Ectodermal cell (in vitro differentiated cells): Measurements from ENCODE around the gene PLCH2.

Experiments used
- H3K27ac ChIP-seq: 2 replicates; pipeline ENCODE4 v1.7.0; 2013; ENCODE audit warnings: mild to moderate bottlenecking, low read depth, low read length; ENCODE audit not compliant: insufficient read depth, poor library complexity, severe bottlenecking
- H3K27me3 ChIP-seq: 2 replicates; pipeline ENCODE4 v1.7.0; 2013; ENCODE audit warnings: mild to moderate bottlenecking, low read length; ENCODE audit not compliant: insufficient read depth, control insufficient read depth, poor library complexity, severe bottlenecking
- H3K36me3 ChIP-seq: one replicate; pipeline ENCODE4 v1.7.0; 2013; ENCODE audit warnings: low read length; ENCODE audit not compliant: control insufficient read depth, insufficient read depth
- H3K4me1 ChIP-seq: one replicate; pipeline ENCODE4 v1.7.0; 2013; ENCODE audit warnings: low read length; ENCODE audit not compliant: control insufficient read depth, insufficient read depth
- H3K4me3 ChIP-seq: 2 replicates; pipeline ENCODE4 v1.7.0; 2013; ENCODE audit warnings: low read depth, low read length, control low read depth; ENCODE audit not compliant: insufficient read depth
- H3K9me3 ChIP-seq: 2 replicates; pipeline ENCODE4 v1.7.0; 2013; ENCODE audit warnings: mild to moderate bottlenecking, low read length, moderate library complexity; ENCODE audit not compliant: control insufficient read depth
- WGBS, 2 experiments: methylation state at CpG; one replicate each; pipeline ENCODE4 v1.1.7; 2013; ENCODE audit warnings: missing lambda C conversion rate in 2 of 2; 5-methylcytosine and 5-hydroxymethylcytosine counted together

The PLCH2 gene

DNA sequence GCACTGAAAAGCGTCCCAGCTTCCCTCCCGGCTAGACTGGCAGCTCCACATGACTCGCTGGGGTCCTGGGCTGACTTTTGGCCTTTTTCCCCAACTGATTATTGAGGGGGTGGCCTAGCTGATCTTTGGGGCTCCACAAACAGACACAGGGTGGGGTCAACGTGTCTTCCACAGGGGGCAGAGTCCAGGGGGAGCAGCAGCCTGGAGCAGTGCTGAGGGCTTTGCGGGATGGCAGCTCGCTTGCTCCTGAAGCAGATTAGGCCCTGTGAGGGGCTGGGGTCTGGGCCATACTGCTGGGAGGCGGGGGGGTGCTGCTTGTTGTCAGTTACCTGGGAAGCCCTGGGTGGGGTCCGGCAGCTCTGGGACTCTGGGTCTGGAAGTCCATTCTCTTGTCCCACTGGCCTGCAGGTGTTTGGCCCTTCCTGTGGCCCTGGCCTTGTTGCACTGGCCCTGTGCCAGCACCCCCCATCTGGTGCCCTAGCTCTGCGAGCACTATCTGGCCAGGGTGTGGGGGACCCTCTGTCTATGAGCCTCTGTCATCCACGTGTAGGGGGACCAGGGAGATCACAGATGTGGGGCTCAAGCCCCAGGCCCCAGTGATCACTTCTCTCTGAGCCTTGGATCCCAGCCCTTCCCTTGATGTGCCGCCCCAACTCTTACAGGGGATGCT is 66.3 kb downstream of the PLCH2 start:
- Histone ChIP-seq H3K36me3 (no peaks in the 10 kb centered on the region), H3K4me3 (no peak overlapping the region), H3K27ac (no peak overlapping the region), H3K9me3 (no peaks in the 10 kb centered on the region), H3K4me1 (peaks cover 44% of the 10 kb centered on the region), H3K27me3 (peaks cover 8% of the 10 kb centered on the region)
- WGBS, 2 experiments: 81 to 86% methylated on average over 11 of the region's 11 CpGs

DNA sequence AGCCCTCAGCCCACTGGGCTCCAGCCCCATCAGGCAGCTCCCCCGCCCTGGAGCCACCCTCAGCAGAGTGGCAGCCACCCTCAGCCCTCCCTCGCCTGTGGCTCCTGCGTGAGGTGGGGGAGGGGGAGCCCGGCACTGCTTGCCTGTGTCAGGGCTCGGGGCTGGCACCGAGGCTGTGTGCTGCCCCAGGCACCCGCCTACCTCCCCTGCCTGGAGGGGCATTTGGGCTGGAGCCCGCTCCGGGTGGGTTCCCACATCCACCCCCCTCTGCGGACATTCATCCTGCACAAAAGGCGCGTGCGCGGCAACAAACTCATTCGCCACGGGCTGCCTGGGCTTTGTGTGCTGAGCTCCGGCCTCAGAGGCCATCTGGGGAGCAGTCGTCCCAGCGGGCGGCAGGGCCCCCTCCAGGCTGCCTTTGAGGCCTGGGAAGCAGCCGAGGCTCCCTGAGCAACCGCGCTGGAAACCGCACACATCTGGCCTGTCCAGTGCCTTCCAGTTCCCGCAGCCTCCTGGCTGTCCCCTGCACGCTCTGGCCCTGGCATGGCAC is 67.5 kb downstream of the PLCH2 start:
- Histone ChIP-seq H3K4me3 (no peak overlapping the region), H3K36me3 (no peaks in the 10 kb centered on the region), H3K27ac (peak overlapping the region; percentile 89), H3K27me3 (peaks cover 4% of the 10 kb centered on the region), H3K4me1 (peaks cover 57% of the 10 kb centered on the region), H3K9me3 (no peaks in the 10 kb centered on the region)
- WGBS, 2 experiments: 15 to 16% methylated on average over 26 of the region's 26 CpGs

DNA sequence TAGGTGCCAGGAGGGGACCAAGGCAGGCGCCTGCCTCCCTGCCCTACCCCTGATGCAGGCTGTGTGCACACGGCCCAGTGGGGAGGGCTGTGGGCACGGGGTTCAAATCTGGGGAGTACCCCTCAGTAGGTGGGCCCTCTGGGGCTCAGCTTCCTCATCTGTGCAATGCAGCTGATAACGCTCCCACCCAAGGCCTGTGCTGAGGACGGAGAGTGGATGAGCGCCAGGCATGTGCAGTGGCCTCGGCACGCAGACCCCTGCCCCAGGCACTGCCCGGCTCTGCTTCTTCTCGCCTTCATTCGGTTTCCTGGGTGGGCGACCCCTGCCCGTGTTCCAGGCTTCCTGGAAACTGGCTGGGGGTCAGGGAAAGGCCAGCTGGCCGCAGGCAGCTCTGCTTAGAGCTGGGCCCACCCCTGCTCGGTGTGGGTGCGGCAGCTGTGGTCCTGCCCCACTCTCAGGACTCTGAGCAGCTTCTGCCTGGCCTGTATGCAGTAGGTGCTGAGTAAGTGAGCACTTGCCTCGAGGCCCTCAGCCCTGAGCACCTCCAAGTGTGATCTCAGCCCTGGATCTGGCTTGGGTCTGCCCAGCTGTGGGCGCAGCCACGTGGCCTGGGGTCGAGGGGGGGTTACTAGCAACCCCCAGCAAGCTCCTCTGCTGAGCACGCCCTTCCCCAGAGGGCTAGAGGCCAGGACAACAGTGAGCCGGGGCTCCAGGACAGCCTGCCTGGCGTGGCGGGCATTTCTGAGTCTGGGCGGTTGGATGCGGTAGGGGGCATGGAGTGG is 68.2 kb downstream of the PLCH2 start:
- peaks cover 62% of the 10 kb centered on the region for H3K4me1 ChIP-seq
- no peak overlapping the region for H3K4me3 ChIP-seq

DNA sequence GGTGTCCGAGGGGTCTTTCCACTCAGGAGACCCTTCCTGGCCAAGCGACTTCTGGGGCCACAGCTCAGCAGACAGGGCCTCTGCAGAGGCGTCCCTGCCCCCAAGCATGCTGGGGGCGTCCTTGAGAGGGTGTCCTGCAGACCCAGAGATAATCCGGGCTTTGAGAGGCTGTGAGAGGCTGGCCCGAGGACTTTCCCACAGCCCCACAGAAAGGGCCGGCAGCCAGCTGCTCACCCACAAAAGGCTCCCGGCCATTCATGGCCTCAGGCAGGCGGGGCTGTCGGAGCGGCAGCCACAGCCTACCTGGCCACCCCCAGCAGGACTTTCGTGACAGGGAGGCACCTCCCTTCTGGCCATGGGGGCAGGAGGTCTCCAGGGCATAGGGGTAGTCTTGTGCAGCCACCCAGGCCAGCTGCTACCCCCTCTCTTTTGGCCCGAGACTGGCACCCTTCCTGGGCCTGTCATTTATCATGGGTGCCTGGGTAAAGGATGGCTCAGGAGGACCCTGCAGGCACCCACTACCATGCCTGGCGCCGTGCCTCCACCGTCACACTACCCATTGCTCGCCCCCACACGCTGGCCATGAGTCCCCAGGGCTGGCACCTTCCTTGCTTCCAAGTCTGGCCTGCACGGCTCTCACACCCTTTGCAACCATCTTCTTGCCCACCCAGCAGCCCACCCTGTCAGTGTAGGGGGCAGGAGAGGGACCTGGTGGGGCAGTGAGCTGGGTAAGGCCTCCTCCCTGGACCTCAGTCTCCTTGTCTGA is 69.0 kb downstream of the PLCH2 start:
- no peaks in the 10 kb centered on the region for H3K9me3 ChIP-seq
- WGBS, 2 experiments: 42 to 46% methylated on average over 19 of the region's 19 CpGs
- H3K4me1 ChIP-seq: peaks cover 64% of the 10 kb centered on the region
- no peak overlapping the region for H3K4me3 ChIP-seq
- no peaks in the 10 kb centered on the region for H3K36me3 ChIP-seq
- no peaks in the 10 kb centered on the region for H3K27me3 ChIP-seq
- H3K27ac ChIP-seq: peak overlapping the region; percentile 89

More for the DNA sequence above, 68.2 kb downstream of the PLCH2 start:
- no peaks in the 10 kb centered on the region for H3K36me3 ChIP-seq
- H3K27me3 ChIP-seq: no peaks in the 10 kb centered on the region
- 68 to 70% methylated on average over 26 of the region's 26 CpGs for WGBS, 2 experiments
- H3K27ac ChIP-seq: peak overlapping the region; percentile 89
- H3K9me3 ChIP-seq: no peaks in the 10 kb centered on the region

DNA sequence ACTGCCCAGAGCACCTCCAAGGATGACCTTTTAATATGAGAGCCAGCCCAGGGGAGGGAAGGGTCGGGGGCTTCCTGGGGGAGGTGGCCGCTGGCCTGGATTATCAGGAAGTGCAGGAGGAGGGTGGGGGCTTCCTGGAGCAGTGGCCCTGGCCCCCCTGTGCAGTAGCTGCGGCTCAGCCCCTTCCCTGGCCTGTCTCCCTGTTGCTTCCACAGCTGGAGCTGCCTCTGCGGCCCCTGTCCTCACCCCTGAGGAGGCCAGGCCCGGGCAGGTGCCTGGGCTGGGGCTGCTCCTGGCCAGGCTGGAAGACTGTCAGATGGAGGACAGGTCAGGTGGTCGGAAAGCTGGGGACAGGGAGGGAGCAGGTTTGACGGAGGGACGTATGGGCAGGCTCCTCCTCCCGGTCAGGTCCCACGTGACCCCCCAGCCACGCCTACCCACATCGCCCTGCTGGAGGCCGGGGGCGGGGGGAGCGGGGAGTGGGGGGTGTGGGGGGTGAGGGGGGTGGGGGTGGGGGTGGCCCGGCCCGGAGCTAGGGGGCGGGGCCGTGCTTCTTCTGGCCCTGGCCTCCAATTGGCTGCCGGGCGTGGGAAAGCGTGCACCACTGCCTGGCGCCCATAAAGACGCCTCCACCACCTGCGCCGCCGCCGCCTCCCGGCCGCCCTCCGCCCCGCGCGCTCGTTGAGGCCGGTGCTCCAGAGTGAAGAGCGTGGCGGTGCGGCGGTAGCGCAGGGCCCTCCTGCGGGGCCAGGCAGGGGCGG is 69.8 kb downstream of the PLCH2 start:
- H3K36me3 ChIP-seq: no peaks in the 10 kb centered on the region
- no peaks in the 10 kb centered on the region for H3K27me3 ChIP-seq
- peak overlapping the region; percentile 56 for H3K4me3 ChIP-seq
- H3K27ac ChIP-seq: peak overlapping the region; percentile 89
- 2% methylated on average over 36 to 37 of the region's 43 CpGs for WGBS, 2 experiments
- H3K4me1 ChIP-seq: peaks cover 60% of the 10 kb centered on the region
- no peaks in the 10 kb centered on the region for H3K9me3 ChIP-seq

DNA sequence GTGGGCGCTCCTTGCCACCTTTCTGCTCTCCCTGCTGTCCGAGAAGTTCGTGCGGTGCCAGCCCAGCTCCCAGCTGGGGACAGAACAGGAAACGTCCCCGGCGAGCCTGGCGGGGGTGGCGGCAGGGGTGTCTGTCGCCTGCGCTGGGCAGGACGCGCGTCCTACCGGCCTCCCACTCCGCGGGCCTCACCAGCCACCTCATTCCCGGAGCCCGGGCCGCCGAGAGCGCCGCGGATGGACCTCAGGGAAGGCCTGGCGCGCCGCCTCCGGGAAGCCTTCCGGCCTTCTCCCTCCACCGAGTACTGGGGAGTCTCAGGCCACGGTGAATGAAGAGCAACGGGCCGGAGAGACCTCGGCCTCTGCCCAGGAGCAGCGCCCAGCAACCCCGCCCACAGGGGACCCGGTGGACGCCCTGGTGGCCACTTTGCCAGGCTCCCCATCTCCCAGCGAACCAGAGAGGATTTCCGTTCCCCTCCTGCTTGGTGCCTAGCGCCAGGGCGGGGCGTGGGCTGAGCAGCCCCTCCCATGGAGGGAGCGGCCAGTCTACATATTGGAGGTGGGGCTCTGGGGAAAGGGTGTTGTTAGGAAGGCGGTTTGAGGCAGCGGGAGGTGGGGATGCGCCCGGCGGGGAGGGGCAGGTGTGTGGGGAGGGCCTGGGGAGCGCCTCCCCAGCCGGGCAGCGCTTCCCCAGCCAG is 70.6 kb downstream of the PLCH2 start:
- WGBS, 2 experiments: 0 to 1% methylated on average over 52 of the region's 52 CpGs
- Histone ChIP-seq H3K27ac (peak overlapping the region; percentile 87), H3K4me1 (peaks cover 60% of the 10 kb centered on the region), H3K9me3 (no peaks in the 10 kb centered on the region), H3K36me3 (no peaks in the 10 kb centered on the region), H3K4me3 (peak overlapping the region; percentile 56), H3K27me3 (no peaks in the 10 kb centered on the region)

DNA sequence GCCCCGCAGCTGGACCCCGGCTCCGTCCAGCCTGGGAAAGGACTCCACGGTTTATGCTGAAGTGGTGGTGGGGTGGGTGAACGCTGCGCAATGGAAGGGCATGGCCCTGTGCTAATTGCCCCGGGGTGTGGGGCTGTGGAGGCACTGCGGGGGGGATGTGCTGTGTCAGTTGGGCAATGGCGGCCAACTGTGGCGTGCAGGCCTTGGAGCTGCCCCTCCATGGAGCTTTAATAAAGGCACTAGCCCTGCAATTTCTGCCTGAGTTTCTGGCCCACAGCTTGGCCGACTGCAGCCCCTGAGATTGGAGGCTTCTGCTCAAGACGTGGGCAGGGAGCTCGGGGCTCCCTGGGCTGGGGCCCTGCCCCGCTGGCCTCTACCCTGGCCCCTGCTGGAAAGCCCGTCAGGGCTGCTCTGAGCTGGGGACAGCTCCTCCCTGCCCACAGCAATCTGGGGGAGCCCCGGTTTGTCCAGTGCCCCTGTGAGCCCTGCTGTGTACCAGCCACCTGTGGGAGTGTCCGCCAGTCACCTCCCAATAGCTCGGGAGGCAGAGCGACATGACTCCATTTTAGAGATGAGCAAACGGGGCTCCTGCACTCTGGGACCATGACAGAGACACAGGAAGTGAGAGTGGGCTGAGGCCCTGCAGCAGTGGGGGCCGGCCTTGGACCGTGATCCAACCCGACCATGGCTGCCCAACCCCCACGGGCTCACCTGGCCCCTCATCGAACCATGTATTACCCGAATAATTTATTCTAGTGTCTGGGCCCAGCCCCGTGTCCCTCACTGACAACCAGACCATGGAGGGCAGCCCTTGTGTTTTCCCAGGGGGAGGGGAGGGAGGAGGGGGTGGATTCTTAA is 71.3 kb downstream of the PLCH2 start:
- Histone ChIP-seq H3K9me3 (no peaks in the 10 kb centered on the region), H3K27ac (peak overlapping the region; percentile 87), H3K4me1 (peaks cover 55% of the 10 kb centered on the region), H3K27me3 (no peaks in the 10 kb centered on the region), H3K4me3 (peak overlapping the region; percentile 56), H3K36me3 (no peaks in the 10 kb centered on the region)
- 12 to 13% methylated on average over 27 of the region's 27 CpGs for WGBS, 2 experiments

DNA sequence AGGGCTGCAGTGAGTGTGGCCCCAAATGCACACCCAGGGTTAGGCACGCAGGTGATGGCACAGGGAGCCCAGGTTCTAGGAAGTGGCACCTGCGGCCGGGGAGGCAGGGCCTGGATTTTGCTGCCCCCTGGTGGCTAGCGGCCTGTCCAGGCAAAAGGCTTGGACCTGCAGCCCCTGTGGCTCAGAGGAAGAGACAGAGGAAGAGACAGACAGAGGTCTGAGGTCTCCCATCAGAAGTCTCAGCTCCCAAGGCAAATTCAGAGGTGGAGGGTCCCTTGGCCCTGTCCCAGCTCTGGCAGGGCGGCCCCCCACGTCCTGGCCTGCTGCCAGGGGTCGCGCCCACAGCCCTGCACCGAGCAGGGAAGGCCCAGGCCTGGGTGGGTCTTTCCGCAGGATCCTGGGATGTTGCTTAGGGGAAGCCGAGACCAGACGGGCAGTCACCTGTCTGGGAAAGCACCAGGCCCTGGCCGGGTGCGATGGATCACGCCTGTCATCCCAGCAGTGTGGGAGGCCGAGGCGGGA is 72.0 kb downstream of the PLCH2 start:
- Histone ChIP-seq H3K36me3 (no peaks in the 10 kb centered on the region), H3K27me3 (no peaks in the 10 kb centered on the region), H3K9me3 (no peaks in the 10 kb centered on the region), H3K27ac (peak overlapping the region; percentile 3), H3K4me3 (peak overlapping the region; percentile 56), H3K4me1 (peaks cover 48% of the 10 kb centered on the region)
- 43 to 45% methylated on average over 17 of the region's 17 CpGs for WGBS, 2 experiments
